Activated T-helper 17 cell treated with anti-CD3 and anti-CD28 coated beads, Interleukin-2, amount 50 U/mL, for 72 hours (primary cell): ENCODE data around the gene ZFP91. TPM values are rescaled to one million over a fixed set of nuclear protein-coding genes. Genes with fewer than 3 reads are reported as not detected.

Source experiments
- ATAC-seq: fragments of 150-1000 bp; cut with Tn5 transposase; replicated peaks from 2 replicates; pipeline ENCODE4 v1.10.0; 2021; ENCODE audit warnings: mild to moderate bottlenecking, moderate library complexity
- H3K27ac Mint-ChIP-seq: one replicate; pipeline ENCODE4 v1.8.0; 2022; ENCODE audit warnings: mixed read lengths
- H3K27me3 Mint-ChIP-seq: one replicate; pipeline ENCODE4 v1.8.0; 2022; ENCODE audit warnings: mixed read lengths
- H3K36me3 Mint-ChIP-seq: one replicate; pipeline ENCODE4 v1.8.0; 2022; ENCODE audit warnings: low read depth, mild to moderate bottlenecking, mixed read lengths
- H3K4me1 Mint-ChIP-seq: one replicate; pipeline ENCODE4 v1.8.0; 2022; ENCODE audit warnings: mixed read lengths
- H3K4me3 Mint-ChIP-seq: one replicate; pipeline ENCODE4 v1.8.0; 2022; ENCODE audit warnings: mild to moderate bottlenecking, mixed read lengths
- H3K9me3 Mint-ChIP-seq: one replicate; pipeline ENCODE4 v1.8.0; 2022; ENCODE audit warnings: mixed read lengths
- total RNA-seq, 2 donors: library from RNA; stranded (reverse); gene quantifications; one replicate each; pipeline ENCODE4 v1.2.3, GENCODE V29; 2022

Gene ZFP91
- total RNA-seq, 2 donors from 2014 or later = 45.7 to 47.4 TPM

DNA sequence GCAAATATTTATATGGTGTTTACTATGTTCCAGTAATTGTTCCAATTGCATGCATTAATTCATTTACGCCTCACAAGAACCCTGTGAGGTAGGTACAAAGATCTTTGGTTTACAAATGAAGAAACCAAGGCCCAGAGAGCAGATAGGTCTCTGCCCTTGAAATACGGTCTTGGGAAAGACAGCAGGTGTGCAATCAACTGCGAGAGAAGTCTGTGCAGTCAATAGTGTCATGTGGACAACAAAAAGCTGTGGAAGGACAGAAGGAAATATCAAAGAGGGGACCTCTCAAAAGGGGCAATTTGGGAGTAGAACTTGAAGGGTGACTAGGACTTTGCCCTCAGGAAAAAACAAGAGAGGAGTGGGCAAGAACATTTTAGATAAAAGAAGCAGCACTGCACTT, 52.5 kb downstream of the ZFP91 start:
- Mint-ChIP-seq H3K27me3 (no peaks in the 10 kb centered on the region), H3K27ac (no peak overlapping the region), H3K36me3 (peaks cover 20% of the 10 kb centered on the region), H3K4me3 (no peak overlapping the region), H3K4me1 (peaks cover 17% of the 10 kb centered on the region), H3K9me3 (no peaks in the 10 kb centered on the region)
- no peak for ATAC-seq

DNA sequence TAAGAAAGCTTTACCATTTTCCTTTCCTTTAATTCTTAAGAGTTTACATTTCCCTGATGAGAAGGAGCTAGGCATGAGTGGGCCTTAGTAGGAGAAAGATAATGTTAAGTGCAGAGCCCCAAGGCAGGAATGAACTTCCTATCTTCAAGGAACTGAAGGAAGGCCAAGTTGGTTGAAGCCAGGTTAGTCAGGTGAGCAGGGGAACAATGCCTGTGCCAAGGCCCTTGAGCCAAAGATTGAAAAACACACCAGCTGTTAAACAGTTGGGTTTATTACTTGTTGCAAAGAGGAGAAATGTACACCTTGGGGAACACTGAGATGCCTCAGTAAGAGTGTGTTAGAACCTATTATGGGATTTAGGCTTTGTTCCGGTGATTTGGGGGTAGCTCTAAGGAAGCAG, 53.6 kb downstream of the ZFP91 start:
- Mint-ChIP-seq H3K4me1 (peaks cover 17% of the 10 kb centered on the region), H3K4me3 (no peak overlapping the region), H3K27ac (no peak overlapping the region), H3K36me3 (peaks cover 9% of the 10 kb centered on the region), H3K27me3 (no peaks in the 10 kb centered on the region), H3K9me3 (no peaks in the 10 kb centered on the region)
- no peak for ATAC-seq

DNA sequence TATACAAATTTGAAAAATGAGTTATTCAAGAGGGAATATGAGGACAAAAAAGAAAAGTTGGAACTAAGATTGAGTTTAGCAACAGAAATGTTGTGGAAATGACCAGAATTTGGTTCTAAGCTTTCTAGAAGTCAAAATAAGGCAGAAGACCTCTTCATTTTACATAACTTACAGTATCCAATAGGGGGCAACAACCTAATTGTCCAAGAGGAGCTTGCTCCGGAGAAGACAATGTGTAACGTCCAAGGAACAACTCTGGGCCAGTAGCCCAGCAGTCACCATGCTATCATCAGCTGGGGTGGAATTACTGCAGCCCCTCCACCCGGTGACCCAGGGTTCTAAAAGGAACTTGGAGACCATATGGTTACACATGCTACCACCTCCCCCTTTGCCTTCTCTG, 57.7 kb downstream of the ZFP91 start:
- Mint-ChIP-seq H3K27me3 (no peaks in the 10 kb centered on the region), H3K9me3 (no peaks in the 10 kb centered on the region), H3K36me3 (no peaks in the 10 kb centered on the region), H3K4me1 (peaks cover 17% of the 10 kb centered on the region), H3K4me3 (no peak overlapping the region), H3K27ac (no peak overlapping the region)
- ATAC-seq = no peak

DNA sequence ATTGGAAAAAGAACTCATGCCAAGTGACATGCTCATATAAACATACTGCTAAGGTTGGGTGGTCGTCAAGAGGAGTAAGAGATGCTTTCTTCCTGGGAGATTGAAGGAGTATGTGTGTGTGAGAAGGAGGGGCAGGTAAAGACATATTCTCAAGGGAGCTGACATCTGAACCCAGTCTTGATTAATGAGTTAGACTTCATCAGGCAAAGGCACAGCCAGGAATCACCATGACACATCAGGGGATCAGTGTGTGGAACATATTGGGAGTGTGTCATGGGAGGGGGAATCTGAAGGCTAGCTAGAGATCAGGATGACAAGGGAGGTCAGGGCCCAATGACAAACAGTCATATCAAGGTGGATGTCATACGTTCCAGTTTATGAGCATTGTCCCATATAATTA, 58.5 kb downstream of the ZFP91 start:
- ATAC-seq = no peak
- Mint-ChIP-seq H3K36me3 (no peaks in the 10 kb centered on the region), H3K4me1 (peaks cover 11% of the 10 kb centered on the region), H3K9me3 (no peaks in the 10 kb centered on the region), H3K27me3 (no peaks in the 10 kb centered on the region), H3K4me3 (no peak overlapping the region), H3K27ac (no peak overlapping the region)

DNA sequence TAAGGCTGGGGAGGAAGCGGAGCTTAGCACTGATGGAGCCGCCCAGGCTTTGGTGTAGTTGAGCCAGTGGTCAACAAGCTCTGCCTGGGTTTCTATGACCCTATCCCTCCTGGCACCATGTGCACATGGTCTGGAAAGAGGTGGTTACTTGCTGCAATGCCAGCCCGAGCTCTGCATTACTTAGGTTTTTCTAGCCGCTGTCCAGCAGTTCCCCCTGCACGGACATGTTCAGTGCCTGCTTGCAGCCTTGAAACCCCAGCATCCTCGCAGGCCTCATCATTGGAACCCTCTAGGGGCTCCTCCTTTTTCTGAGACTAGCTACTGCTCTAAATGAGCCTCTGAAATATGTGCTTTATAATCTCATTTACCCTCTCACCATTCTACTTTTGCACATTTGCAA, 60.2 kb downstream of the ZFP91 start:
- no peaks in the 10 kb centered on the region for H3K27me3 Mint-ChIP-seq
- H3K4me1 Mint-ChIP-seq = peaks cover 11% of the 10 kb centered on the region
- no peak overlapping the region for H3K4me3 Mint-ChIP-seq
- no peaks in the 10 kb centered on the region for H3K9me3 Mint-ChIP-seq
- no peak overlapping the region for H3K27ac Mint-ChIP-seq
- no peak for ATAC-seq
- H3K36me3 Mint-ChIP-seq = no peaks in the 10 kb centered on the region

DNA sequence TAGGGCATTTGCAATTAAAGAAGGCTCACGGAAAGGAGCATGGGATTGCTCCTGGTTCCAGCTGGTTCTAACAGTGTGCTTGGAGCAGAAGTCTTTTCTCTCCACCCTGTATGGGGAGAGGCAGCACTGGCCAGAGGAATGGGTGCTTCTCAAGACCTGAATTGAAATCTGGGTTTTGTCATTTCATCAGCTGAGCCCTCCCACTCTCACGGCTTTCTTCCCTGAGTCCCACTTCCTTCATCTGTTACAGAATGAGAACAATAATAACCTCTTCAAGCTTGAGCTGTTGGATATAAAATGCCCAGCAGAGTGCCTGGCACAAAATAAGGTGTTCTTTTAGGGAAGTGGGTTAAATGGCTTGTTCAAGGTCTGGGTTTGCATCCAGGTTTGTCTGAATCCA, 60.8 kb downstream of the ZFP91 start:
- Mint-ChIP-seq H3K36me3 (no peaks in the 10 kb centered on the region), H3K4me1 (peaks cover 11% of the 10 kb centered on the region), H3K27me3 (no peaks in the 10 kb centered on the region), H3K9me3 (no peaks in the 10 kb centered on the region), H3K4me3 (no peak overlapping the region), H3K27ac (peak overlapping the region; percentile 32)
- no peak for ATAC-seq

DNA sequence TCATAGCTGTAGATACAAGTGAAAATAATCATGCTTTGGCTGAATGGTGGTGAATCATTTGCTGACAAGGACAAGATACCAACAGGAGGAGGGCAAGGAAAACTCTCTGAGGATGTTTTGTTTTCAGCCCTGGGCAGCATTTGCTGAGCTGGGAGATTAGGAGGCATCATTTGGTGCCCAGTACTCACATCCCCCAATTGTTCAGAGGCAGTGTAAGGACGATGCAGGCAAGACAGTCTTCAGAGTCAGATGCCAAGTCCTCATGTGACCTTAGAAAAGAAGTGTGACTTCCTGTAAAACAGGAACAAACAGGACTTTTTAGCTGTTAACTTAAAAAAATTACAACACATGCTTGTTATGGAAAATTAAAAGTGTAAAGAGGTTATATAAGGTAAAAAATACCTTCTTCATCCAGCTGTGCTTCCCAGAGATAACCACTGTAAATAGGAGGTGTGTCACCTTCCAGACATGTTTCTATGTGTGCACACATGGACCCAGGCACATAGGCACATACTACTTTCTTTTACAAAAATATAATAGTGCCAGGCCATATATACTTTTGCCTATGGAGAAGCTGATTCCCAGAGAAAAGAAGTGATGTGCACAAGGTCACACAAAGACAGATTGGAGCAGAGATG, 61.6 kb downstream of the ZFP91 start:
- H3K27me3 Mint-ChIP-seq = no peaks in the 10 kb centered on the region
- peak overlapping the region; percentile 32 for H3K27ac Mint-ChIP-seq
- no peak for ATAC-seq
- H3K4me1 Mint-ChIP-seq = peaks cover 11% of the 10 kb centered on the region
- no peaks in the 10 kb centered on the region for H3K36me3 Mint-ChIP-seq
- no peak overlapping the region for H3K4me3 Mint-ChIP-seq
- H3K9me3 Mint-ChIP-seq = no peaks in the 10 kb centered on the region

DNA sequence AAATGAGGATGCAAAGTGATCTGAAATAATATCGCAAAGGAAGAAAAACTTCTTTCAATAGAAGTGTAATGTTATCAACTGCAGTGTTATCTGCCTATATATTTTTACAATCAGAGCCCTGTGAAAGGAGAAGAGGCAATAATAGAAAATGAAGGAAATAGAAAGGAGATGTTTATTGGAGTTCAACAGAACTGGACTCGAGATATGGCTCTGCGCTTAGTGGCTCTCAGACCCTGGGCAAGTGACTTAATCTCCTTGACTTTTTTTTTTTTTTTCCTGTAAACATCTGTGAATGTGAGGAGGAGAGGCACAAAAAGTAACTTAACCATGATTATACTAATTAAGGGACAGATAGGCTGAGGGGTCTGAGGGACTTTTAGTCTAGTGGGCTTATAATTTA, 62.5 kb downstream of the ZFP91 start:
- H3K9me3 Mint-ChIP-seq = no peaks in the 10 kb centered on the region
- no peaks in the 10 kb centered on the region for H3K27me3 Mint-ChIP-seq
- ATAC-seq = no peak
- no peak overlapping the region for H3K4me3 Mint-ChIP-seq
- no peaks in the 10 kb centered on the region for H3K36me3 Mint-ChIP-seq
- H3K4me1 Mint-ChIP-seq = peaks cover 11% of the 10 kb centered on the region
- H3K27ac Mint-ChIP-seq = peak overlapping the region; percentile 6

DNA sequence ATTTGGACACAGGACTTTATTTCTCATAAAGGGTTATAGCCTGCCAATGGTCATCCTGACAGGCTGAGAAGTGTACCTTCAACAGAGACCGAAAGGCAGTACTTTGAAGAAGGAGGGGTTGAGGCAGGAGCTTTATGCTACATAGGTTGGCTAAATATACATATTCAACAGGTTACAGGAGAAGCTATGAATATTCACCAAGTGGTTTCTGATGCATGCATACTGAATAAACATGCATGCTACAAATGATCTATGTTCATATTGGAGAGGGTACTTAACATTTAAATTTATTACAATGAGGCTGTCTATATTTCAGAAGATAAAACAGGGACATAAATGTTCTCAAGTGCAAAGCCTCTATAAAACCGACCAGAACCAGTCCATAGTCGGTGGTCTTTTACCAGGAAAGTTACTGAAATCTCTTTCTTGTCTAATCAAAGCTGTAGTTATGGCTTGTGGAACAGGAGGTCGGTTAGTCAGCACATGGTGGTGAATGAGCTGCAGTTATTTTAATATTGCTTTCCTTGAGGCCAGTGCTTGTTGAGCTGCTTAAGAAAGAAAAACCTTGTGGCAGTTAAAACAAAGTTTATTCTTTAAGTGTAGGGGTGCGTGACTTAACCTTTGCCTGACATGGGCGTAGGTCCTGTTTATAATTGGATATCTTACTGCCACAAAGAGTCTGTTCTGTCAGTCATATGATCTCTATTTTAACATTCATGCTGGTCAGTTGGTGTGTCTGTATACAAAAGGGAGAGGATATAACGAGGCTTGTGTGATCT, 63.1 kb downstream of the ZFP91 start:
- Mint-ChIP-seq H3K27ac (peak overlapping the region; percentile 6), H3K36me3 (no peaks in the 10 kb centered on the region), H3K9me3 (no peaks in the 10 kb centered on the region), H3K4me3 (no peak overlapping the region), H3K4me1 (peaks cover 11% of the 10 kb centered on the region), H3K27me3 (no peaks in the 10 kb centered on the region)
- no peak for ATAC-seq

DNA sequence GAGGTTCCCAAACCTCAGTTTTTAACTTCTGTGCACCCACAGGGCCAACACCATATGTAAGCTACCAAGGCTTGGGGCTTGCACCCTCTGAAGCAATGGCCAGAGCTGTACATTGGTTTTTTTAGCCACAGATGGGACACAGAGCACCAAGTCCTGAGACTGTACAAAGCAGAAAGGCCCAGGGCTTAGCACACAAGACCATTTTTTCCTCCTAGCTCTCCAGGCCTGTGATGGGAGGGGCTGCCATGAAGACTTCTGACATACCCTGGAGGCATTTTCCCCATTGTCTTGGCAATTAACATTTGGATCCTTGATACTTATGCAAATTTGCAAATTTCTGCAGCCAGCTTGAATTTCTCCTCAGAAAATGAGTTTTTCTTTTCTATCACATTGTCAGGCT, 67.0 kb downstream of the ZFP91 start:
- no peaks in the 10 kb centered on the region for H3K36me3 Mint-ChIP-seq
- H3K4me3 Mint-ChIP-seq = no peak overlapping the region
- H3K27ac Mint-ChIP-seq = no peak overlapping the region
- no peaks in the 10 kb centered on the region for H3K27me3 Mint-ChIP-seq
- H3K4me1 Mint-ChIP-seq = peaks cover 10% of the 10 kb centered on the region
- H3K9me3 Mint-ChIP-seq = no peaks in the 10 kb centered on the region
- no peak for ATAC-seq

DNA sequence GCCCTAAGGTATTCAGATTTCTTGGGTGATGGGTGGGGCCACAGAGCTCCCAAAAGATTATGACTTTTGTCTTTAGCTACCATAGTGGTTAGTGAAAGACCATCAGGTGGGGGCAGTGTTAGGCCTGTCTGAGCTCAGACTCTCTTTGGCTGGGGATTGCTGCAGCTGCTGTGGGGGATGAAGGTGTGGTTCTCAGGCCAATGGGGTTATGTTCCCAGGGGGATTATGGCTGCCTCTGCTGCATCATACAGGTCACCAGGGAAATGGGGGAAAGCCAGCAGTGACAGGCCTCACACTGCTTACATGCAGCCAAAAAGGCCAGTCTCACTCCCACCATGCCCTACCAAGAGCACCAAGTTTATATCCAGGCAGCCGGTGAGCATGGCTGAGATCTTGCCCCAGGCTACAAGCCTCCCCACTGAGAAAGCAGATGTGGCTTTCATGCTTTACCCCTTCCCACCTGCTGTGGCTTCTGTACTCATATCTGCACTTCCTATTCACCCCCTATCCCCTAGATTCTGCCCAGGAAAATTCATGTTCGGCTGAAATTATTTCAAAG, 68.4 kb downstream of the ZFP91 start:
- Mint-ChIP-seq H3K27ac (no peak overlapping the region), H3K4me3 (no peak overlapping the region), H3K27me3 (no peaks in the 10 kb centered on the region), H3K4me1 (peaks cover 5% of the 10 kb centered on the region), H3K9me3 (no peaks in the 10 kb centered on the region), H3K36me3 (no peaks in the 10 kb centered on the region)
- ATAC-seq = no peak

DNA sequence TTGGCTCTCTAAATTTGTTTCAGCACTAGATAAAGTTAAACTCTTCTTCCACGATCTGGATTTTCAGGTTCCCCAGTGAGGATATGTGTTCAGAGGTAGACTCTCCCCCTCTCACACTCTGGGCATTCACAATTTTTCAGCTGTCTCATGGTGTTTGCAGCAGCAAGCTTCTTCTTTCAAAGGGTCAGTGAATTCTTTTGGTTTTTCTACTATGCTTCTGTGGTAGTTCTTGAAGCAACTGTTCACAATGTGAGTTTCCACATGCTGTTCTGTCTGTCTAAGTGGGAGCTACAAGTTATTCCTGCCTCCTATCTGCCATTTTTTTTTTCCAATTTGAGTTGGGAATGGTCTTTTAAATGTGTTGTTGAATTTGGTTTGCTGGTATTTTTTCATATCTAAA, 69.0 kb downstream of the ZFP91 start:
- ATAC-seq = no peak
- no peaks in the 10 kb centered on the region for H3K27me3 Mint-ChIP-seq
- no peaks in the 10 kb centered on the region for H3K9me3 Mint-ChIP-seq
- no peak overlapping the region for H3K27ac Mint-ChIP-seq
- no peak overlapping the region for H3K4me3 Mint-ChIP-seq
- no peaks in the 10 kb centered on the region for H3K36me3 Mint-ChIP-seq
- H3K4me1 Mint-ChIP-seq = peaks cover 5% of the 10 kb centered on the region

DNA sequence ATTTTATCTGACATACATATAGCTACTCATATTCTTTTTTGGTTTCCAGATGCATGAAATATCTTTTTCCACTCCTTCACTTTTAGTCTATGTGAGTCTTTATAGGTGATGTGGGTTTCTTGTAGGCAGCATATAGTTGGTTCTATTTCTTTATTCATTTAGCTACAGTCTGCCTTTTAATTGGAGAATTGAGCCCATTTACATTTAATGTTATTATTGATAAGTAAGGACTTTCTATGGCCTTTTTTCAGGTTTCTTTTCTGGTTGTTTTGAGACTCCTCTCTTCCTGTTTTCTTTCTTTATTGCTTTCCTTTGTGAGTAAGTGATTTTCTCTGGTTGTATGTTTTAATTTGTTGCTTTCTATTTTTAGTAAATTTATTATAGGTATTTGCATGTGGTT, 70.8 kb downstream of the ZFP91 start:
- no peak for ATAC-seq
- H3K27me3 Mint-ChIP-seq = no peaks in the 10 kb centered on the region
- peaks cover 10% of the 10 kb centered on the region for H3K4me1 Mint-ChIP-seq
- no peaks in the 10 kb centered on the region for H3K9me3 Mint-ChIP-seq
- no peaks in the 10 kb centered on the region for H3K36me3 Mint-ChIP-seq
- H3K27ac Mint-ChIP-seq = no peak overlapping the region
- H3K4me3 Mint-ChIP-seq = no peak overlapping the region

DNA sequence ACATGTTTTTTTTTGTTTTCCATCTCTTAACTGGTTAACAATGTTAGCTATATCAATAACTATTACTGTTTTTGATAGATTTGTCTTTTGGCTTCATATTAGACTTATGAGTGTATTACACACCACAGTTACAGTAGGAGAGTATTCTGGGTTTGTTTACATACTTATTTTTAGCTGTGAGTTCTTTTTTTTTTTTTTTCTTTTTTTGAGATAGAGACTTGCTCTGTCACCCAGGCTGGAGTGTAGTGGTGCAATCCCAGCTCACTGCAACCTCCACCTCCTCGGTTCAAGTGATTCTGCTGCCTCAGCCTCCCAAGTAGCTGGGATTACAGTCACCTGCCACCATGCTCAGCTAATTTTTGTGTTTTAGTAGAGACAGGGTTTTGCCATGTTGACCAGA, 71.6 kb downstream of the ZFP91 start:
- no peaks in the 10 kb centered on the region for H3K27me3 Mint-ChIP-seq
- H3K27ac Mint-ChIP-seq = no peak overlapping the region
- no peaks in the 10 kb centered on the region for H3K9me3 Mint-ChIP-seq
- no peaks in the 10 kb centered on the region for H3K36me3 Mint-ChIP-seq
- H3K4me1 Mint-ChIP-seq = peaks cover 10% of the 10 kb centered on the region
- no peak for ATAC-seq
- H3K4me3 Mint-ChIP-seq = no peak overlapping the region

DNA sequence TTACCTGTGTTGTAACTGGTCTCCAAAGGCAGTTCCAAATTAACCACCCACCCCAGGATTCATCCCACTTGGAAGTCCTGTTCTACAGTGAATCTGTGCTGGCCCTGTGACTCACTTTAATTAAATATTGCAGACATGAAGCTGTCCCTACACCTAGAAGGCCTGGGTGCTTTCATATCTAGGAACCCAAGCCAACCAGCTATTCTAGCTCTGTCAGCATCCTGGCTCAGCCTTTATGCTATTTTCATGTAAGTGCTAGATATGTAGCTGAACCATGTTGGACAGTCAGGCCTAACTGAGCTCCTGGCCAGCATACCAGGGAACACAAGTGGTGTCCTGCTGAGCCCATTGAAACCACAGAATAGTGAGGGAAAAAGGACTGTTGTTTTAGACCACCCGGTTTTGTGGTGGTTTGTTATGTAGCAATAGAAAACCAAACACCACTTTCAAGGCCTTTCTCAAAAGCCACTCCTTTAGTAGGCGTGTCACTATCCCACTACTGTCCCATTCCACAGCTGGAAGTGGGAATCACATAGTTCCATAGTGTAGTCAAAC, 73.9 kb downstream of the ZFP91 start:
- H3K27ac Mint-ChIP-seq = no peak overlapping the region
- ATAC-seq = no peak
- H3K9me3 Mint-ChIP-seq = no peaks in the 10 kb centered on the region
- H3K27me3 Mint-ChIP-seq = no peaks in the 10 kb centered on the region
- H3K4me3 Mint-ChIP-seq = no peak overlapping the region
- H3K4me1 Mint-ChIP-seq = peaks cover 7% of the 10 kb centered on the region
- H3K36me3 Mint-ChIP-seq = no peaks in the 10 kb centered on the region
